ENCODE results near the gene MYO1H.
A peak's percentile ranks its signal among the peaks of the same experiment; 100 is the strongest.
"Not testable (repeated sequence)": the region's sequence is repeated elsewhere in the genome, so short reads cannot be mapped to it uniquely, and the experiment has no call there.

The MYO1H gene

DNA sequence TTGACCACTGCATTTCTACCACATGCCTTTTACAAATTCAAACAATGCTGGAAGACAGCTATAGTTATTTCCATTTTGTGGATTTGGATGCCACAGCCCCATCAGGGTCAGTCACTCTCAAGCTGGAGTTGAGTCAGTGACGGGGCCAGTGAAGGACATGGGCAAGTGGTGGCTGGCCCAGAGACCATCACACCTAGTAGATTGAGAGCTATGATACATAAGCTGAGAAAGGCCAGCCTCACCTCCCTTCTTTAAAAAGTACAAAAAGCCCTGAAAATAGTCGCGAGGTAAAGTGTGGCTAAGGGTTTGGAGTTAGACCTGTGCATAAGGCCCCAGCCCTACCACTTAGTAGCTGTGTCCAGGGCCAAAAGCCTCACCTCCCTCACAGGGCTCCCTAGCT lies 125.3 kb downstream of the MYO1H start:
- no peak for DNase-seq (ENCODE audit: low spot score)

DNA sequence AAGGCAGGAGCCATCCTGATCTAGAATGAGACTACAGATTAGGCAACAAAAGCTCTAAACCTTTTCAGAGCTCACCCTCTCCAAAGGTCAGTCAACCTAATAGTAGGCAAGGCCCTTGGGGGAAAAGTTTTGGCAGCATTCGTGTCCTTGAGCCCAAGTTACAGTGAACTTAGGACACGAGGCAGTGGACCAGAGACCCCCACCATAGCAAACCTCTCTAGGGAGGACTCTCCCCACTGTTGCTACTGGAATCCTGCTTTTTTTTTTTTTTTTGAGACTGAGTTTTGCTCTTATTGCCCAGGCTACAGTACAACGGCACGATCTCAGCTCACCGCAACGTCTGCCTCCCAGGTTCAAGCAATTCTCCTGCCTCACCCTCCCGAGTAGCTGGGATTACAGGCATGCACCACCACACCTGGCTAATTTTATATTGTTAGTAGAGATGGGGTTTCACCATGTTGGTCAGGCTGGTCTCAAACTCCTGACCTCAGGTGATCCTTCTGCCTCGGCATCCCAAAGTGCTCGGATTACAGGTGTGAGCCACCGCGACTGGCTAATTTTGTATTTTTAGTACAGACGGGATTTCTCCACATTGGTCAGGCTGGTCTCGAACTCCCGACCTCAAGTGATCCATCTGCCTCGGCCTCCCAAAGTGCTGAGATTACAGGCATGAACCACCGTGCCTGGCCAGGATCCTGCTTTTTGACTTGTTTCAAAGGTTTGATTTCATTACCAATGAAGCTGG lies 126.0 kb downstream of the MYO1H start:
- DNase-seq (ENCODE audit: low spot score), result not testable (repeated sequence)

DNA sequence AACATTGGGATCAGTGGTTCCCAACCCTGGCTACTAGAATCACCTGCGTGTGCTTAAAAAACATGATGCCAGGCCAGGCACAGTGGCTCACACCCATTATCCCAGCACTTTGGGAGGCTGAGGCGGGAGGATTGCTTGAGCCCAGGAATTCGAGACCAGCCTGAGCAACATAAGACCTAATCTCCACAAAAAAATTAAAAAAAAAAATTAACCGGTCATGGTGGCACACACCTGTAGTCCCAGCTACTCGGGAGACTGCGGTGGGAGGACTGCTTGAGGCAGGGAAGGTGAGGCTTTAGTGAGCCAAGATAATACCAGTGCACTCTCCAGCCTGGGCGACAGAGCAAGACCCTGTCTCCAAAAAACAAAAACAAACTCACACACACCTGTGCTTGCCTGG lies 127.4 kb downstream of the MYO1H start:
- no peak for DNase-seq (ENCODE audit: low spot score)

DNA sequence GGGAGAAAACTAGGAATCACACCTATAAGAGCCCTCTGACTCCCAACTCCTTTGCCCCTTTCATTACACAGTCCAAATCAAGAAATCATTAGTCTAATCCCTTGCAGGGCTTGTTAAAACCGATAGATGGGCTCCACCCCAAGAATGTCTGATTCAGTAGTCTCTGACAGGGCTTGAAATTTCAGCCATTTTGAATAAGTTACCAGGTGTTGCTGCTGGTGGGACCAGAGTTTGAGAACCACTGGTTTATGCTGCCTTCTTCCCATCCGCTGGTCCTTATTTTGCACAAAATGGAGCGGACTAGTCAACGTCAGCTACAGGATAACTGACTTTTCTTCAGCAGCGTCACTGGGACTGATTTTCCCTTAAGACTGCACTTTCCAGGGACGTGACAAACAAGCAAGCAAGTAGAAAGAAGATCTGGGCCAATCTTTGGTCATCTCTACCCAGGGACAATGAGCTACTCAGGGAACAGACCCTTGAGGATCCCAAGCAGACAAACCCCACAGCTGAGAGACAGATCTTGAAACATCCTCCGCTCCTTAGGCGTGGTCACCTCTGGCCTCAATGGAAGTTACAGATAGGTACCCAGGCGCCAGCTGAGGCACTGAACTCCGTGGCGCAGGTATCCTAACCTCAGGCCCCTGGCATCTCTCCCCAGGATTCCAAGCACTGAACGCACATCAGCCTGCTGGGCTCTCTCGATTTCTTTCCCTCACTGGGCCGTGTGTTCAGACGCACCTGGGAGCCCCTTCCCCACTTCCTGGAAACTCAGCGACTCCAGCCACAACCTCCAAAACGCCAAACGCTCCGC lies 128.5 kb downstream of the MYO1H start:
- DNase-seq (ENCODE audit: low spot score), result peak; percentile 29

DNA sequence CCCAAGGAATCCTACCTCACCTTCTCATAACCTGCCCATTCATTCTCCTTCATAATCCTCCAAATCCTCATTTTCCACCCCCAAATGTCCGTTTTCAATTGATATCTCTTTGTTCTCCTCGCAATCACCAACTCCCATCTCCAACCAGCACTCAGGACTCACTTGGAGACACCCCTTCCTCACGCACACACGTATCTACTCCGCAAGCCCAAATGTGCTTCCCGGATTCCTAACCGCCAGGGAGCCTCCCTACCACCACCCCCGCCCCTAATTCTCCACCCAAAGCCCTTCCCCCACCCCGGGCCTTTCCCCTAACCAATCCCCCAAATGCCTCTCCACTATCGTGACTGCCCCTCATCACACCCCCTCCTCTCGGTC lies 129.1 kb downstream of the MYO1H start:
- no peak for DNase-seq (ENCODE audit: low spot score)

DNA sequence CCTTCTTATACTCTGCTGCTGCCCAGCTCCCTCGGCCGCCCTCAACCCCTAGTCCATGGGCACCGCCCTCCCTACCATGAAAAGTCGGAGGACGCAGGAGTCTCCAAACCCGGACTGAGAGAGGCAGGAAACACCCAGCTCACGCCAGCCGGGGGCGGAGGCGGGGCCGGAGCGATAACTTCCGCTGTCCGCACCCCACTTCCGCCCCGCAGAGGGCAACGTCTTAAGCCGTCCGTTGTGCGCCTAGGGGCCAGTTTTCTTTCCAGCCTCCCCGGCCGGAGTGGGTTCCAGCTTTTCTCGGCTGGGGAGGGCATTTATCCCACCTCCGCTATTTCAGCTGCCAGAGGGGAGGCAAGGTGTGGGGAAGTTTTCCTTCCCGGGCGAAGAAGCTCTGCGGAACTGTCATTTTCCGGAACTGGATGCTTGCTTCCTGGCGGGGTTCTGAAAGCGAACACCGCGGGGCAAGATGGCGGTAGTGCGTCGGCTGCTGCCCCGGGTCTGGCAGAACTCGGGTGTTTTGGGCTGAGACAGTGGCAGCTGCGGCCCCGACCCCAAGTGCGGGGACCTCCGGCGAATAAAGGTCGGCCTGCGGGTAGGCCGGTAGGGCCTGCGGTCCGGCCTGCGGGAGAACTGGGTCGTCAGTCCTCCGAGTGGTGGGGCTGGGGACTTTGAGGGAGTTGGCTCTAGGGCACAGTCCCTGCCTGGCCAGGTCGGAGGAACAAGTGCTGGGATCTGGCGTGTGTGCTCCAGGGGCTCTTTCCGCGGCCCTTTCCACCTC lies 129.7 kb downstream of the MYO1H start, which contains the start of the genes KCTD10 and UBE3B:
TSS of gene KCTD10 (minus strand) at position 116 of the 778 bp plus-strand sequence. CDS start at position 78, 38 bp downstream.
TSS of gene UBE3B (plus strand) at position 450 of the 778 bp plus-strand sequence. CDS start 5,918 bp downstream, outside the sequence.
- peak; percentile 91 for DNase-seq (ENCODE audit: low spot score)

DNA sequence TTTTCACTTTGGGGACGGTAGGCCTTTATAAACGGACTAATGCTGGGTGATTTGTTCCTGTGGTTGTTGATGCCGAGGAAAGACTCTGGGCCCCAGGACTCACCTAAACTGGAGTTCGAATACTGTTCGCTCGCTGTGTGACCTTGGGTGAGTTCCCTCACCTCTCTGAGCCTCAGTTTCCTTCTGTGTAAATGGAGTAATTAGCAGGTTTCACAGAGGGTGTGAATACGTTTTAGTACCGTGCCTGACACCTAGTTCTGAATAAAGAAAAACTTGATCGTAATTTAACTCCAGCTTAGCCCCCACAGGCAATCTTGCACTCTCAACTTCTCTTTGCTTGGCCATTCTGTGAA lies 130.2 kb downstream of the MYO1H start:
- no peak for DNase-seq (ENCODE audit: low spot score)

DNA sequence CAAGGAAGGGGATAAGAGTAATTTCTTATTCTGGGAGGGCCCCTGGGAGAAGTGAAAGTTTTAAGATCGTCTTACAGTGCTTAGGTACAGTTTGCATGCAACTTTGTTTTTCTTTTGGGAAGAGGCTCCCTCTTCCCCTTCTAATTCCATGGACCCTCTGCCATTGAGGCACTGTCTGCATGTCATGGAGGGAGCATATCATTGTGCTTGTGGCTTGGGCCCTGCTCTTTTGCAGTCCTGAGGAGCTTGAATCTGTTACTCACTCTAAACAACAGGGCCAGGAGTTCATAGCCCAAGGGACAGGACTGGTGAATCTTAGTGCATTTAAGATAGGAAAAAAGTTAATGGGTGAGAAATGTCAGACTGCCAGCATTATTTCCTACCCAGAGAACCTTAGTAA lies 132.1 kb downstream of the MYO1H start:
- no peak for DNase-seq (ENCODE audit: low spot score)

DNA sequence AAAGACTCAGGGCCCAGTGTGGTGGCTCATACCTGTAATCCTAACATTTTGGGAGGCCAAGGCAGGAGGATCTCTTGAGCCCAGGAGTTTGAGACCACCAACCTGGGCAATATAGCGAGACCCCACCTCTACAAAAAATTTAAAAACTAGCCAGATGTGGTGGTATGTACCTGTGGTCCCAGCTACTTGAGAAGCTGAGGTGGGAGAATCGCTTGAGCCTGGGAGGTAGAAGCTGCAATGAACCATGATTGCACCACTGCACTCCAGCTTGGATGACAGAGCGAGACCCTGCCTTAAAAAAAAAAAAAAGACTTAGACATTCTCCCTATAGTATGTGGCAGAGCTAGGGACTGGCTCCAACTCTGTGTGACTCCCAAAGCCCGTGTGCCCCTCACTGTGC lies 132.7 kb downstream of the MYO1H start:
- DNase-seq (ENCODE audit: low spot score), result no peak

DNA sequence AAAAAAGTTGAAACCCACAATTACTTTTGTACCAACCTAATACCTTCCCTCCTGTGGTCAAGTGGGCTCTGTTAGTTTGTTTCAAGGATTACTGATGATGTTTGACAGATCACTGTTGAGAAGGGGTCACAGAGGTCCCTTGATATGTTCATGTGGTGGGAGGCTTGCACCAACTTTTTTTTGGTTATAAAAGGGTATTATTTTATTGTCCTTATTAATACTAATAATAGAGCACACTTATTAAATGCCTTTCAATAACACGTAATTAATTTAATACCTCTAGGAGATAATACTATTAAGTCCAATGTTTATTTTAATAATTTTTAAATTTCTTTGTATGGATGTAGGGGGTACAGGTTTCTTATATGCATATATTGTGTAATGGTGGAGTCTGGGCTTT lies 134.2 kb downstream of the MYO1H start:
- no peak for DNase-seq (ENCODE audit: low spot score)

DNA sequence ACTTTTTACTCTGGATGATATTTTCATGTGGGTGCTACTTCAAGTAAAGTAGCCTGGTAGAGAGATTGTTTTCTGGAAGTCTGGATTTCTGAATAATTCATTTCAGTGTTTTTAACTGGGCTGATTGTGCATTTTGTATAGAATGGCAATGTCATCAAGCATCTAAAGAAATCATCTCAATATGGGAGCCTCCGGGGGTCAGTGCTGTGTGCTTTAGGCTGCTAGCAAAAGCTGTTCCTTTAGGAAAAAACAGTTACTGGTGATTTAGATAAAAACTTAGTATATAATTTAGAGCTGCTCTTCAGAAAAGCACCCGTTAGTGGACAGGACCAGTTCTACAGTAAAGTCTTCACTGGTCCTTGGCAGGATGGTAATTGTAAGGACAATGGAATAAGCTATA lies 134.8 kb downstream of the MYO1H start:
- no peak for DNase-seq (ENCODE audit: low spot score)

DNA sequence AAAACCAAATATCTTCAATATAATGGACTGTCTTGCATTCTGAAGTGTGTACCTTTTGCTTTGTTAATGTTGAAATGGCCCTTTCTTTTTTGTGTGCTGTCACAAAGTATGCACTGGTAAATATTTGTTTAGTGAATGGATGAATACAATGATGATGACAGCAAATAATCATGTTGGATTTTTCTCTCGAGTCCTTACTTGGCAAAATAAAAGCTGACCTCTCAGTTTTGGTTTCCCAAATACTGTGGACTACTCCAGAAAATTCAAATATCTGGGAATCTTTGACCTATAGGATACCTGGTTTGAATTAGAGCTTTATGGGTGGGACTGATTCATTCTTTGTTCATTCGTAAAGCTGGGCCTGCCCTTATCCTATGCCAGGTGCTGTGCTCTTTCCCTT lies 135.2 kb downstream of the MYO1H start:
- no peak for DNase-seq (ENCODE audit: low spot score)

DNA sequence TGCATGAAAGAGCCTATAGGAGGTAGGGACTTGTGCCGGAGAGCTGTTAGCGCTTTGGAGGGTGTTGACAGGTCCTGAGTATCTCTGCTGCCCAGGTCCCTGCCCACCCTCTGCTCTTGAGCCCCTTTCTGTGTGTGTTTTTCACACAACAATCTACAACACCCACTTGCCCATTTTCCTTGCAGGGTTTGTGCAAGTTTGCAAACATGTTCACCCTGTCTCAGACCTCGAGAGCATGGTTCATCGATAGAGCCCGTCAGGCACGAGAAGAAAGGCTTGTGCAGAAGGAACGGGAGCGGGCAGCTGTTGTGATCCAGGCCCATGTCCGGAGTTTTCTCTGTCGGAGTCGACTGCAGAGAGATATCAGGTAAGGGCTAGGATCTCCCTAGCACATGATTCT lies 135.6 kb downstream of the MYO1H start:
- no peak for DNase-seq (ENCODE audit: low spot score)

DNA sequence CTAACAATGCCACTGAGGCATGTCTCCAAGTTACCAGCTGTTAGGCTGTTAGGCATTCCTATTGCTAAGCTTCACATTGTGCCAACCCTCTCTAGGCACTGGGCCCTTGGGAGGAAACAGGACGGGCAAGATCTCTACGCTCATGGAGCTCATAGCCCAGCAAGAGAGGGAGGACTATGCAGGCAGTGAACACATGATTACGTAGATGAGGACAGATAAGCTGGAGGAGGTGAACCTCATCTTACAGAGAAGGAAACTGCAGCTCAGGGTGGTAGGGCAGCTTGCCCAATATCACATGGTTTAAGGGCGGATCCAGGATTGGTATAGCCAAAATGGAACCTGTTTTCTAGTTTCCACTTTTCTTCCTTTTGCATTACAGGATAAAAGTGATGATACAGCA lies 137.5 kb downstream of the MYO1H start:
- no peak for DNase-seq (ENCODE audit: low spot score)

DNA sequence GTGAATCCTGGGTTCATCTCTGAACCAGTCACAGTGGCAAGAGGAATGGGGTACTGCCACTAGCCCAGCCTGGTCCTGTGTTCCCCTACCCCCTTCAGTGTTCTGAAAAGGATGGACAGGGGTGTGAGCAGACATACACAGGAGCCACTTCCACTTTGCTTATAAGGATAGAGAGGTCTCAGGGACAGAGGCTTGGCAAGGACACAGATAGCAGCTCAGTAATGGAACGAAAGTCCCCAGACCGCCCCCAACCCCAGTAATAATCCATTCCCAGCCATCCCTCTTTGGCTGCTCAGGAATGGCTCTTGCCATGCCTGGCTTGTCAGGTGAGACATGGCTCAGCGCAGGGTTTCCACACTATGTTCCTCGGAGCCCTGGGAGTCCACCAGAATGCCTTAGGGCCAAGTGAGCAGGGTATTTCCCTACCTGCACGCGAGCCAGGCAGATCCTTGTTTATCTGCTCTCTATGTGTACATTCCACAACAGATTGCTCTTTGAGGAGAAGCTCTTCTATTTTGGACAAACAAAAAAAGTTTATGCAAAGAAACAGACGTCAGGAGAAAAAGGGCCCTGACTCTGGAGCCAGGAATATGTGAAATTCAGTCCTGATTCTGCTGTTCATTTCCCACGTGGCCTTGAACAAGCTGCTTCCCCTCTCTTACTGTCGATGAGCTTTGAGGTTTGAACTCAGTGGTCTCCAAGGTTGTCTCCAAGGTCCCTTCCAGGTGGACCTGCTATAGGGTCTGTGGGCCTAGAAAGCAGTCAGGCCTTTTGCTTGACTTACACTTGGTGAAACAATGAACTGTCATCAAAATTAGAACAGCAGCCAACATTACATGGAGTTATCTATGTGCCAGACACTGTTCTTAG lies 139.7 kb downstream of the MYO1H start:
- DNase-seq (ENCODE audit: low spot score), result no peak

DNA sequence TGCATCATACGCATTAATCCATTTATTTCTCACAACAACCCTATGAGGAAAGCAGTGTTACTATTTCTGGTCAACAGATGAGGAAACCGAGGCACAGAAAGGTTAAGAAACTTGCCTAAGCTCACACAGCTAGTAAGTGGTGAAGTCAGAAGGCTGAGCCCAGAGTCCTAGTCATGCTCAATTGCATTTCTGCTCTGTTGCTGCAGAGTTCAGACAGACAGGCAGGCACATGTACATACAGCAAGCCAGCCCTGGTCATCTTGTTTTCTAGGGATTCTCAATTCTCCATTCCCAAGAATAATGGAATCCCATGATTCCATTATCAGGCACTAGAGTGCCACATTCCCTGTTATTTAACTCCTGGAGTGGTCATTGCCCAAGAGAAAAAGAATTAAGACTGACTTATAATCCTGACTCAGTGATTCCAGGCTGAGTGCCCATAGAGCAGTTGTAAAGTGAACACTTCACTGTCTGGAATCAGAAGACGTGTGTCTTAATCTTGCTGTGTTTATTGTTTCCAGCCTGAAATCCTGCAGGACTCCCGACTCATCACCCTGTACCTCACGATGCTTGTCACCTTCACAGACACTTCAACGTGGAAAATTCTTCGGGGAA lies 140.5 kb downstream of the MYO1H start:
- no peak for DNase-seq (ENCODE audit: low spot score)

DNA sequence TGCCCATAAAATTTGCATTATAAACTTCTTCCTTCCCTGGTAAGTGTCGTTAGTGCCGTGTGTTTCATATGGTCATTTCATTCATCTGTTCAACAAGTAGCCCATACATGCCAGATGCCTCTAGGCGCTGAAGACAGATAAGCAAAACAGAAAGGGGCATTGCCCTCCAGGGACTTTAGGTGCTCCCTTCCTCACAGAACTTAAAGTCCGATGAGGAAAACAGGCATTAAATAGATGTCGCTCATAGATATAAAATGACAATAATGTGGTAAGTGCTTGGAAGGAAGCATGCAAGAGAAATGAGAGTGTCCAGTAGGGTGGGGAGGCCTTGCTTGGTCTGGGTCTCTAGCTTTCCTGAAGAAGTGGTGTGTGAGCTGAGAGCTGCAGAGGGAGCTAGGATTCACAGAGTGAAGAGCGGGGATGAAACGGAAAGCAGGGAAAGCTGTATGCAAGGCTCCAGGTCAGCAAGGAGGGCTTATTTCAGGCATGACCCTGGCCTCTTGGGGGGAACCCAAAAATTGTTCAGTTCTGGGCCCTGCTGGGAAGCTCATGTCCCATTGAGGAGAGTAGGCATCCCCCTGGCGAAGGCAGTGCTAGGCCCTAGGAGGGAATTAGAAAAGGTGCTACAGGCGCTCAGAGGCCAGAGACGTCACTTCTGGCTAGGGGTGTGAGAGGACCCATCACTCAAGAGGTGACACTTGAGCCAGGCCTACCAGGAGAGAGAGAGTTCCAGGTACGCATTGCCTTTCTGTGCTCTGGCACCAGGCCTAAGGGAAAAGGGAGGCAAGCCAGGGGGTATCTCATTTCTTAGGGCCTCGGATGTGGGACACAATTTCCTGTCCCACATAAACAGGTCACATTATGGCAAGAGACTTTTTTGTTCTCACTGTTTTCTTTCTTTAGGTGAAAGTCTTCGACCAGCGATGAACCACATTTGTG lies 141.6 kb downstream of the MYO1H start:
- no peak for DNase-seq (ENCODE audit: low spot score)

DNA sequence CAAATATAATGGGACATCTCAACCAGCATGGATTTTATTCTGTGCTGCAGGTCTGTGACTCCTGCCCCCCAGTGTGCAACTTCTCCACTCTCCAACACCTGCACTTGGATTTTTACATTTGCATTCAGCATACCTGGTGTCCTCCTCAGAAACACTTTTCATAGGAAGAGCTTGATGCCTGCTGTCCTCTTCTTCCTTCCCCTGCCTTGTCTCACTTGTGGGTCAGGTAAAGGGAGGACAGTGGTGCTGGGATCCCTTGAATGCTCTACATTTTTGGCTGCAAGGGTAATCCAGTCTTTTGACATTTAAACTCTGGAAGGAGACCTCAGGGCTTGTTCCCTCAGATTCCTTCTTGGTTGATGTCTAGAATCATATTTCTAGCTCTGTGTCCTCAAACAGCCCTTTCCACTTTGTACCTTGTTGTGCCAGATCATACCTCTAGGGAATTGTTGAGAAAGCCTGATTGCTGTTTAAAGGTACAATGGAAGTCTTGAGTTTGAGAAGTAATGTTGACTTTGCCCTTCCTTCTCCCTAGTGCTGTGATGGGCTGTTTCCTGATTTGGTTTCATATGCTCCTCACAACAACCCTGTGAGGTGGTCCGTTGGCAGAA lies 142.4 kb downstream of the MYO1H start:
- DNase-seq (ENCODE audit: low spot score), result no peak

DNA sequence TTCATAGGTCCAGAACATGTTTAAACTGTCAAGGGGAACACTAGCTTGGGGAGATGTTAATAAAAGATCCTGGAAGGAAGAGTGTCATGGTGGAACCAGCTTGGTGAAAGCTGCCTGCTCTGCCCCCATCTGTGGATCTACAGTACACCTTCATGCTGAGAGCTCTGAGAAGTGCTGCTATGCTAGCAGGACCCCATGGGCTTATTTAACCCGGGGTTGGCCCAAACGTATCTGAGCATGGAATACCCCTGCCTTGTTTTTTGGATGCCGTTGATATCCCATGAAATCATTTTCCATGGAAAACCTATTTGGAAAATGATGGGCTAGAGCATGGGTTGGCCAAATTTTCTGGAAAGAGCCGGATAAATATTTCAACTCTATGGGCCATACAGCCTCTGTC lies 144.0 kb downstream of the MYO1H start:
- no peak for DNase-seq (ENCODE audit: low spot score)

DNA sequence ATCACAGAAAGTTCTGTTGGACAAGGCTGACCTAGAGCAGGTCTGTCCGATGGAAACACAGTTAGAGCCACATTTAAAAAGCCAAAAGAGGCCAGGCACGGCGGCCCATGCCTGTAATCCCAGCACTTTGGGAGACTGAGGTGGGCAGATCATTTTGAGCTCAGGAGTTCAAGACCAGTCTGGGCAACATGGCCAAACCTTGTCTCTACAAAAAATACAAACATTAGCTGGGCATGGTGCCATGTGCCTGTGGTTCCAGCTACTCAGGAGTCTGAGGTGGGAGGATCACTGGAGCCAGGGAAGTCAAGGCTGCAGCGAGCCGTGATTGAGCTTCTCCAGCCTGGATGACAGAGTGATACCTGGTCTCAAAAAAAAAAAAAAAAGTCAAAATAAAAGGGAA lies 144.7 kb downstream of the MYO1H start:
- DNase-seq (ENCODE audit: low spot score), result no peak
